ENCODE measurements around the gene ENG. TPM values are rescaled to one million over a fixed set of nuclear protein-coding genes. Genes with fewer than 3 reads are reported as not detected.

ENG gene
- total and polyA plus RNA-seq, 2 donors, result 16.4 to 196 TPM

DNA sequence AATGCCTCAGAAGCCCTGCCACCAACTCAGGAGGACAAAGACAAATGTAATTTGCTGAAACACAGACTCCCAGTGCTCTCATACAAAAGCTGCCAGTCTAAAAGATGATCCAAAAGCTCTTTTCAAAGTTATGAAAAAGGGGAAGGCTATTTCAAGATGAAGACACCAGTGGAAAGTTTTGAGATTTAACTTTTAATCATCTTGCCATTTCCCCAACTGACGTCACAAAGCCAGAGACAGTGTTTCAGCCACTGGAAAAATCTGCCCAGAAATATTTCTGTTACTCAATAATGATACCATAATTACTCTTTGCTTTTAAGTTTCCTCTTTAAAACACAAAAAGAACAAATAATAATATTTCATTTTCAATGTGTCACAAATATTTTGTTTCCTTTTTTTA, 20.9 kb downstream of the ENG start:
- Histone ChIP-seq H3K4me1 (ENCODE audit: insufficient read depth) (no peaks in the 10 kb centered on the region), H3K36me3 (ENCODE audit: insufficient read depth) (no peaks in the 10 kb centered on the region), H3K27ac (ENCODE audit: low read depth) (no peak overlapping the region), H3K4me3 (ENCODE audit: low read depth, low read length) (no peak overlapping the region)
- 32% methylated on average over 1 of the region's 1 CpG for WGBS
- no peak for DNase-seq (ENCODE audit: extremely low spot score)

DNA sequence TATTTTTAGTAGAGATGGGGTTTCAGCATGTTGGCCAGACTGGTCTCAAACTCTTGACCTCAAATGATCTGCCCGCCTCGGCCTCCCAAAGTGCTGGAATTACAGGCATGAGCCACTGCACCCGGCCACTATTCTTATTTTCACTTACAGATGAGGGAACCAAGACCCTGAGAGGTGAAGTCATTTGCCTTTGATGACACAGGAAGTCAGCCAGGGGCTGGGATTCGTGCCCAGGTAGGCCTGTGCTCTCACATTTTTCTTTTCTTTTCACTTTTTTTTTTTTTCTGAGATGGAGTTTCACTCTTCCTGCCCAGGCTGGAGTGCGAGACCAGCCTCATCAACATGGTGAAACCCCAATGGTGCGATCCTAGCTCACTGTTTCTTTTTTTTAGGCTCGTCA, 22.2 kb downstream of the ENG start:
- no peak for DNase-seq (ENCODE audit: extremely low spot score)
- no peak overlapping the region for H3K27ac ChIP-seq (ENCODE audit: low read depth)

GRCh38 chr9:127829205-127829906, 25.1 kb downstream of the ENG start:
- no peaks in the 10 kb centered on the region for H3K4me1 ChIP-seq (ENCODE audit: insufficient read depth)
- 79% methylated on average over 6 of the region's 6 CpGs for WGBS

More for the DNA sequence above, 22.2 kb downstream of the ENG start:
- Histone ChIP-seq H3K36me3 (ENCODE audit: insufficient read depth) (no peaks in the 10 kb centered on the region), H3K4me1 (ENCODE audit: insufficient read depth) (no peaks in the 10 kb centered on the region), H3K4me3 (ENCODE audit: low read depth, low read length) (no peak overlapping the region)
- WGBS, result 72% methylated on average over 7 of the region's 7 CpGs

GRCh38 chr9:127828262-127829031, 26.0 kb downstream of the ENG start:
- Histone ChIP-seq H3K4me1 (ENCODE audit: insufficient read depth) (no peaks in the 10 kb centered on the region), H3K36me3 (ENCODE audit: insufficient read depth) (peaks cover 3% of the 10 kb centered on the region), H3K27ac (ENCODE audit: low read depth) (peak overlapping the region; percentile 80), H3K4me3 (ENCODE audit: low read depth, low read length) (no peak overlapping the region)
- 8% methylated on average over 34 of the region's 34 CpGs for WGBS
- DNase-seq (ENCODE audit: extremely low spot score), result peak; percentile 62

More at GRCh38 chr9:127829205-127829906, 25.1 kb downstream of the ENG start:
- DNase-seq (ENCODE audit: extremely low spot score), result no peak
- Histone ChIP-seq H3K27ac (ENCODE audit: low read depth) (peak overlapping the region; percentile 69), H3K4me3 (ENCODE audit: low read depth, low read length) (no peak overlapping the region), H3K36me3 (ENCODE audit: insufficient read depth) (peaks cover 3% of the 10 kb centered on the region)

- no peak overlapping the region for H3K27ac ChIP-seq (ENCODE audit: low read depth)
- WGBS, result 61% methylated on average over 7 of the region's 7 CpGs
- no peak for DNase-seq (ENCODE audit: extremely low spot score)
- H3K4me3 ChIP-seq (ENCODE audit: low read depth, low read length), result no peak overlapping the region
- H3K4me1 ChIP-seq (ENCODE audit: insufficient read depth), result no peaks in the 10 kb centered on the region
- peaks cover 3% of the 10 kb centered on the region for H3K36me3 ChIP-seq (ENCODE audit: insufficient read depth)
Measured at GRCh38 chr9:127826253-127826913, 28.1 kb downstream of the ENG start.

GRCh38 chr9:127825319-127826051, 29.0 kb downstream of the ENG start:
- no peak for DNase-seq (ENCODE audit: extremely low spot score)
- H3K4me1 ChIP-seq (ENCODE audit: insufficient read depth), result no peaks in the 10 kb centered on the region

GRCh38 chr9:127822108-127822507, 32.4 kb downstream of the ENG start:
- 80% methylated on average over 4 of the region's 4 CpGs for WGBS
- Histone ChIP-seq H3K4me3 (ENCODE audit: low read depth, low read length) (no peak overlapping the region), H3K27ac (ENCODE audit: low read depth) (no peak overlapping the region), H3K36me3 (ENCODE audit: insufficient read depth) (peaks cover 3% of the 10 kb centered on the region), H3K4me1 (ENCODE audit: insufficient read depth) (no peaks in the 10 kb centered on the region)
- no peak for DNase-seq (ENCODE audit: extremely low spot score)

More at GRCh38 chr9:127825319-127826051, 29.0 kb downstream of the ENG start:
- Histone ChIP-seq H3K4me3 (ENCODE audit: low read depth, low read length) (no peak overlapping the region), H3K27ac (ENCODE audit: low read depth) (no peak overlapping the region), H3K36me3 (ENCODE audit: insufficient read depth) (peaks cover 3% of the 10 kb centered on the region)
- 46% methylated on average over 42 of the region's 42 CpGs for WGBS

- DNase-seq (ENCODE audit: extremely low spot score), result no peak
- H3K4me3 ChIP-seq (ENCODE audit: low read depth, low read length), result no peak overlapping the region
- no peaks in the 10 kb centered on the region for H3K4me1 ChIP-seq (ENCODE audit: insufficient read depth)
- H3K36me3 ChIP-seq (ENCODE audit: insufficient read depth), result peaks cover 2% of the 10 kb centered on the region
- 92% methylated on average over 11 of the region's 11 CpGs for WGBS
- H3K27ac ChIP-seq (ENCODE audit: low read depth), result no peak overlapping the region
Measured at GRCh38 chr9:127818574-127818973, 35.9 kb downstream of the ENG start.

GRCh38 chr9:127817881-127818434, 36.5 kb downstream of the ENG start:
- Histone ChIP-seq H3K4me1 (ENCODE audit: insufficient read depth) (no peaks in the 10 kb centered on the region), H3K4me3 (ENCODE audit: low read depth, low read length) (no peak overlapping the region), H3K36me3 (ENCODE audit: insufficient read depth) (peaks cover 2% of the 10 kb centered on the region), H3K27ac (ENCODE audit: low read depth) (no peak overlapping the region)
- 86% methylated on average over 17 of the region's 17 CpGs for WGBS
- no peak for DNase-seq (ENCODE audit: extremely low spot score)

- no peak for DNase-seq (ENCODE audit: extremely low spot score)
- Histone ChIP-seq H3K4me1 (ENCODE audit: insufficient read depth) (no peaks in the 10 kb centered on the region), H3K4me3 (ENCODE audit: low read depth, low read length) (no peak overlapping the region), H3K36me3 (ENCODE audit: insufficient read depth) (peaks cover 2% of the 10 kb centered on the region), H3K27ac (ENCODE audit: low read depth) (no peak overlapping the region)
- WGBS, result 86% methylated on average over 8 of the region's 8 CpGs
Measured at GRCh38 chr9:127816728-127817127, 37.7 kb downstream of the ENG start.

- Histone ChIP-seq H3K4me3 (ENCODE audit: low read depth, low read length) (no peak overlapping the region), H3K27ac (ENCODE audit: low read depth) (no peak overlapping the region), H3K36me3 (ENCODE audit: insufficient read depth) (peaks cover 2% of the 10 kb centered on the region), H3K4me1 (ENCODE audit: insufficient read depth) (no peaks in the 10 kb centered on the region)
- 52% methylated on average over 3 of the region's 3 CpGs for WGBS
- no peak for DNase-seq (ENCODE audit: extremely low spot score)
Measured at GRCh38 chr9:127816362-127816725, 38.1 kb downstream of the ENG start.

DNA sequence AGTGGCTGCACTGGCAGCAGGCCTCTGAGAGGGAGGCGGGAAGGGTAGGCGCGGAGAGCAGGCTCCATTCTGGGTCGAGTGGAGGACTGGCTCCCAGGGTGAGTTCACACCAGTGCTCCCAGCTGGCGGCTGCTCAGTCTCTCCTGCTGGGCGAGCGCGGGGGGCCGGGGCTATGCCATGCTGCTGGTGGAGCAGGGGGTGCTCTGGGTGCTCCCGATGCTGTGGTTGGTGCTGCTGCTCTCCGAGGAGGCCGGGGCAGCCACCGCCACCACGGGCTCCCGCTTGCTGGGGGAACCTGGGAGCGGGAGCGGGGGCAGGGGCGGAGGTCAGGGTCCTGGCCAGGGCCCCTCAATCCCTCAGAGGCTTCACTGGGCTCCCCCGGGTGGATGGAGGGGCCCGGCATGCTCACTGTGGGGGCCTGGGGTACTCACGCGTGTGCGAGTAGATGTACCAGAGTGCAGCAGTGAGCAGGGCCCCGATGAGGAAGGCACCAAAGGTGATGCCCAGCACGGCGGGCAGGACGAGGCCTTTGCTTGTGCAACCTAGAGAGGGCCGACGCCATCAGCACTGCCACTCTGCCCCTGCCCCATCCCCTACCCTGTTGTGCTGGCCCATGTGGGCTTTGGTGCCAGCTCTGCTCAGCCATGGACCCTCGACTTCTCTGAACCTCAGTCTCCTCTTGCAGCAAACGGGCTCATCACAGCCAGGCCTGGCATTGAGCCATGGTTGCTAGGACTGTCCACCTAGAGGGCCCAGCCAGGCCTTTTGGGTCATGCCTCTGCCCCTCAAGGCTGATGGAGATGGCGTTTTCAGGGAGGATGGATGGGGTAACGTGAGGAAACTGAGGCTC, 38.7 kb downstream of the ENG start:
- peaks cover 2% of the 10 kb centered on the region for H3K36me3 ChIP-seq (ENCODE audit: insufficient read depth)
- DNase-seq (ENCODE audit: extremely low spot score), result no peak
- WGBS, result 87% methylated on average over 33 of the region's 33 CpGs
- no peak overlapping the region for H3K4me3 ChIP-seq (ENCODE audit: low read depth, low read length)
- H3K4me1 ChIP-seq (ENCODE audit: insufficient read depth), result no peaks in the 10 kb centered on the region
- H3K27ac ChIP-seq (ENCODE audit: low read depth), result no peak overlapping the region

Measured in urinary bladder (tissue), 4 donors.